Stimulated activated CD8-positive, alpha-beta memory T cell treated with anti-CD3 and anti-CD28 coated beads, Interleukin-12 subunit alpha, Interleukin-12 subunit beta, amount 100 ng/mL, for 1 hour (primary cell): ENCODE data around the gene CCL25.

ENCODE experiments used
- DNase-seq: peaks from one replicate; pipeline ENCODE4 v3.0.0-alpha.2; 2020; ENCODE audit warnings: low read depth

The CCL25 gene

GRCh38 chr19:8110931-8111330 lies 58.4 kb downstream of the CCL25 start:
- DNase-seq: no peak

- no peak for DNase-seq
Observed at GRCh38 chr19:8111376-8111775, 58.8 kb downstream of the CCL25 start.
